ENCODE data around the gene USP3. TPM values are rescaled to one million over a fixed set of nuclear protein-coding genes. Genes with fewer than 3 reads are reported as not detected.

Gene USP3
- total and polyA plus RNA-seq, 2 of the 13 experiments (the other 11 are each of a cell fraction or from before 2014, with no cell fraction given): 14.3 to 61.2 TPM

GRCh38 chr15:63523306-63523990 is 19.1 kb downstream of the USP3 start:
- H3K9ac ChIP-seq (ENCODE audit: insufficient read depth, low read depth, low read length): no peak overlapping the region
- H3K27ac ChIP-seq (ENCODE audit: extremely low read length, insufficient read depth, low read length): no peak overlapping the region
- no peaks in the 10 kb centered on the region for H3K9me3 ChIP-seq (ENCODE audit: low read length)
- no peak overlapping the region for H2AFZ ChIP-seq (ENCODE audit: low read length)
- H3K4me1 ChIP-seq (ENCODE audit: insufficient read depth, low read length): peaks cover 52% of the 10 kb centered on the region
- no TSS peak for BruUV-seq (replicated peaks)
- TF ChIP-seq GLMP (CRISPR knock-in tag; IDR thresholded peaks at IDR 0.05; ENCODE audit: borderline replicate concordance) (no peak), FOXK2 (IDR thresholded peaks at IDR 0.05) (no peak), ZNF275 (CRISPR knock-in tag; IDR thresholded peaks at IDR 0.05; ENCODE audit: borderline replicate concordance) (no peak), HNF4A (CRISPR knock-in tag; IDR thresholded peaks at IDR 0.05) (no peak), HOXA5 (CRISPR knock-in tag; IDR thresholded peaks at IDR 0.05) (no peak), POLR2A (IDR thresholded peaks at IDR 0.05; ENCODE audit: insufficient read depth in 1 of 2, low read depth in 2 of 2, low read length in 2 of 2) (no peak), DNMT1 (CRISPR knock-in tag; IDR thresholded peaks at IDR 0.05) (no peak), USF2 (IDR thresholded peaks at IDR 0.05; ENCODE audit: low read depth, low read length) (no peak), USF2 (CRISPR knock-in tag; IDR thresholded peaks at IDR 0.05; ENCODE audit: borderline replicate concordance) (no peak), CREB1 (IDR thresholded peaks at IDR 0.05) (no peak), CREB1 (CRISPR knock-in tag; IDR thresholded peaks at IDR 0.05) (no peak), ZHX2 (IDR thresholded peaks at IDR 0.05; ENCODE audit: low read depth) (no peak), ZHX2 (CRISPR knock-in tag; IDR thresholded peaks at IDR 0.05; ENCODE audit: borderline replicate concordance) (no peak)
- 74% methylated on average over 4 of the region's 4 CpGs for WGBS (ENCODE audit: low lambda C conversion rate)
- intact Hi-C loops (cut with micrococcal nuclease; ENCODE audit: unreplicated experiment): no loop called here
- no peak for ATAC-seq
- DNase-seq (ENCODE audit: low spot score): no peak
- no peaks in the 10 kb centered on the region; a peak in 2 of 5 replicates for H3K36me3 ChIP-seq (replicated peaks in 1 of 2; ENCODE audit: control insufficient read depth in 1 of 2, insufficient read depth in 2 of 2, low read length in 2 of 2)
- no peaks in the 10 kb centered on the region for H3K27me3 ChIP-seq (ENCODE audit: control insufficient read depth in 1 of 2, insufficient read depth in 2 of 2, low read length in 2 of 2)
- no peak overlapping the region for H3K4me2 ChIP-seq (ENCODE audit: low read depth, low read length)
- CTCF ChIA-PET (ENCODE audit: low intra/inter-chr PET ratio, low total read pairs): no interaction called here
- H3K4me3 ChIP-seq (replicated peaks in 1 of 3; ENCODE audit: insufficient read depth in 1 of 3, low read depth in 2 of 3, low read length in 3 of 3): no peak overlapping the region
- POLR2A ChIA-PET: interaction anchor here (1.5 kb wide), 1 partner anchor 12 kb away, joined by 3 read pairs; no protein-coding TSS in a partner anchor
- peaks cover 47% of the 10 kb centered on the region for H4K20me1 ChIP-seq (ENCODE audit: insufficient read depth, low read length)
- peaks cover 99% of the 10 kb centered on the region for H3K79me2 ChIP-seq (ENCODE audit: insufficient read depth, low read length)
- in situ Hi-C loops (cut with HindIII; ENCODE audit: extremely low pct_ligation_motif_present, low pct_unique_long_range_greater_than_20kb): no loop called here
- FAIRE-seq: no peak

All from HepG2 (cell line).